GM23338 (cell line): ENCODE data around the gene SPTLC2. TPM values are rescaled to one million over a fixed set of nuclear protein-coding genes. Genes with fewer than 3 reads are reported as not detected.

Source experiments
- ATAC-seq: fragments of 200-7000 bp; cut with Tn5 transposase; 3 replicates; pipeline ENCODE4 v1.9.1; 2020
- DNase-seq: peaks from one replicate; pipeline ENCODE4 v3.0.0-alpha.2; 2015; ENCODE audit warnings: low spot score
- H2AFZ ChIP-seq: fragments of 200-600 bp; sonication (generic); 2 replicates; pipeline ENCODE4 v1.8.0; 2016; ENCODE audit warnings: antibody characterized with exemption, mild to moderate bottlenecking, moderate library complexity
- H3F3A ChIP-seq: fragments of 200-600 bp; sonication (generic); replicated peaks from 2 replicates; pipeline ENCODE4 v1.8.0; 2017; ENCODE audit warnings: antibody characterized with exemption, mixed run types, low read depth
- H3K27ac ChIP-seq: fragments of 200-600 bp; sonication (generic); 2 replicates; pipeline ENCODE4 v1.6.1; 2016; ENCODE audit warnings: low read depth
- H3K27me3 ChIP-seq: fragments of 200-600 bp; sonication (generic); 2 replicates; pipeline ENCODE4 v1.8.0; 2016; ENCODE audit warnings: mild to moderate bottlenecking, mixed run types, moderate library complexity; ENCODE audit not compliant: insufficient read depth
- H3K36me3 ChIP-seq: fragments of 200-600 bp; sonication (generic); 2 replicates; pipeline ENCODE4 v1.8.0; 2016; ENCODE audit warnings: mild to moderate bottlenecking; ENCODE audit not compliant: insufficient read depth
- H3K4me1 ChIP-seq: fragments of 200-600 bp; sonication (generic); 2 replicates; pipeline ENCODE4 v1.8.0; 2016; ENCODE audit warnings: mild to moderate bottlenecking, moderate library complexity; ENCODE audit not compliant: insufficient read depth
- H3K4me2 ChIP-seq: fragments of 200-600 bp; sonication (generic); 2 replicates; pipeline ENCODE4 v1.7.1; 2017; ENCODE audit warnings: mixed run types
- H3K4me3 ChIP-seq: fragments of 200-600 bp; sonication (generic); 2 replicates; pipeline ENCODE4 v1.6.1; 2016; ENCODE audit warnings: mixed run types
- H3K79me2 ChIP-seq: fragments of 200-600 bp; sonication (generic); replicated peaks from 2 replicates; pipeline ENCODE4 v1.8.0; 2017; ENCODE audit warnings: mild to moderate bottlenecking; ENCODE audit not compliant: insufficient read depth
- H3K9me2 ChIP-seq: fragments of 200-600 bp; sonication (generic); 2 replicates; pipeline ENCODE4 v1.8.0; 2017; ENCODE audit not compliant: insufficient read depth
- H4K20me1 ChIP-seq: fragments of 200-600 bp; sonication (generic); replicated peaks from 2 replicates; pipeline ENCODE4 v1.8.0; 2017; ENCODE audit warnings: mild to moderate bottlenecking; ENCODE audit not compliant: insufficient read depth
- H3K27ac Mint-ChIP-seq: 2 replicates; pipeline ENCODE4 v1.8.0; 2020; ENCODE audit warnings: inconsistent platforms, mild to moderate bottlenecking, moderate library complexity, mixed read lengths
- H3K27me3 Mint-ChIP-seq: 3 replicates; pipeline ENCODE4 v1.8.0; 2022; ENCODE audit warnings: low read depth, mild to moderate bottlenecking, moderate library complexity, mixed read lengths, inconsistent platforms; ENCODE audit not compliant: insufficient read depth, poor library complexity
- H3K36me3 Mint-ChIP-seq: 3 replicates; pipeline ENCODE4 v1.8.0; 2021; ENCODE audit warnings: low read depth, mild to moderate bottlenecking, inconsistent platforms, moderate library complexity, mixed read lengths
- H3K4me1 Mint-ChIP-seq: 3 replicates; pipeline ENCODE4 v1.8.0; 2020; ENCODE audit warnings: mild to moderate bottlenecking, inconsistent platforms, mixed read lengths
- H3K4me3 Mint-ChIP-seq: 3 replicates; pipeline ENCODE4 v1.8.0; 2021; ENCODE audit warnings: moderate library complexity, mild to moderate bottlenecking, inconsistent platforms, mixed read lengths
- H3K9me3 Mint-ChIP-seq: 3 replicates; pipeline ENCODE4 v1.8.0; 2020; ENCODE audit warnings: moderate library complexity, mild to moderate bottlenecking, inconsistent platforms, mixed read lengths
- CREB1 ChIP-seq: fragments of 250-450 bp; sonication (Bioruptor Pico); IDR thresholded peaks from 2 replicates; pipeline ENCODE4 v1.5.0; 2020; ENCODE audit warnings: low read depth, mild to moderate bottlenecking, moderate library complexity
- CTCF ChIP-seq, 2 experiments: fragments of 200-600 bp in 1 of 2; sonication (generic) in 1 of 2; conservative IDR thresholded peaks; 2 replicates each; pipeline versions ENCODE4 v1.5.1 to v1.6.1; 2016 to 2017; ENCODE audit warnings: antibody characterized with exemption in 2 of 2, low read depth in 2 of 2, mild to moderate bottlenecking in 2 of 2, moderate library complexity in 1 of 2
- ETS1 ChIP-seq: IDR thresholded peaks from 2 replicates; pipeline ENCODE4 v1.6.1; 2016; ENCODE audit warnings: antibody characterized with exemption
- EZH2 ChIP-seq: fragments of 200-600 bp; sonication (generic); IDR thresholded peaks from one replicate; pipeline ENCODE4 v1.8.0; 2017; ENCODE audit warnings: antibody characterized with exemption, mild to moderate bottlenecking, low read depth; ENCODE audit not compliant: unreplicated experiment
- EZH2phosphoT487 ChIP-seq: fragments of 200-600 bp; sonication (generic); IDR thresholded peaks from one replicate; pipeline ENCODE4 v1.8.1; 2018; ENCODE audit warnings: antibody characterized with exemption; ENCODE audit not compliant: unreplicated experiment
- JUNB ChIP-seq: IDR thresholded peaks from one replicate; pipeline ENCODE4 v1.6.1; 2016; ENCODE audit warnings: antibody characterized with exemption; ENCODE audit not compliant: unreplicated experiment
- POLR2AphosphoS5 ChIP-seq: IDR thresholded peaks from 2 replicates; pipeline ENCODE4 v1.6.1; 2016; ENCODE audit warnings: antibody characterized with exemption, low read depth
- STAT1 ChIP-seq: IDR thresholded peaks from one replicate; pipeline ENCODE4 v1.6.1; 2016; ENCODE audit warnings: antibody characterized with exemption; ENCODE audit not compliant: unreplicated experiment
- ZNF114 ChIP-seq: fragments of 250-450 bp; sonication (Bioruptor Pico); IDR thresholded peaks from 2 replicates; pipeline ENCODE4 v1.5.0; 2020; ENCODE audit warnings: mild to moderate bottlenecking, moderate library complexity
- ZNF462 ChIP-seq: fragments of 250-450 bp; sonication (Bioruptor Pico); IDR thresholded peaks from 2 replicates; pipeline ENCODE4 v1.5.0; 2020; ENCODE audit warnings: mild to moderate bottlenecking, moderate library complexity
- polyA plus RNA-seq: library from polyadenylated mRNA; unstranded; fragments of >200 nt; fragmentation: Nextera tagmentation; extraction: Ambion mirVana; gene quantifications from 2 replicates; pipeline ENCODE4 v1.2.1, GENCODE V29; 2016
- total RNA-seq: library from RNA; depleted of rRNA; stranded (reverse); fragments of >200 nt; shearing (Covaris generic); gene quantifications from 2 replicates; pipeline ENCODE4 v1.2.3, GENCODE V29; 2014

Gene SPTLC2
- total and polyA plus RNA-seq, 2 experiments from 2014 or later = 22.3 to 38.9 TPM

- H3K9me2 ChIP-seq = no peaks in the 10 kb centered on the region
- ATAC-seq (no peak), DNase-seq (no peak)
- peaks cover 10% of the 10 kb centered on the region; the same call in 1 of the 2 replicates for H4K20me1 ChIP-seq
- no peak overlapping the region for H3K27ac Mint-ChIP-seq
- no peak overlapping the region for H3K4me3 ChIP-seq
- no peaks in the 10 kb centered on the region for H3K9me3 Mint-ChIP-seq
- H3K27me3 ChIP-seq = no peaks in the 10 kb centered on the region
- peaks cover 48% of the 10 kb centered on the region for H3K36me3 Mint-ChIP-seq
- H3K4me2 ChIP-seq = no peak overlapping the region
- no peaks in the 10 kb centered on the region for H3K79me2 ChIP-seq
- no peak overlapping the region for H3K27ac ChIP-seq
- no peak overlapping the region for H3K4me3 Mint-ChIP-seq
- H3K36me3 ChIP-seq = peaks cover 12% of the 10 kb centered on the region; the same call in 1 of the 2 replicates
- no peak overlapping the region for H2AFZ ChIP-seq
- no peaks in the 10 kb centered on the region for H3K27me3 Mint-ChIP-seq
- H3F3A ChIP-seq = no peaks in the 10 kb centered on the region
- no peaks in the 10 kb centered on the region for H3K4me1 Mint-ChIP-seq
- TF ChIP-seq ZNF114 (CRISPR knock-in tag) = no peak
- no peak for TF ChIP-seq EZH2phosphoT487
- no peak for TF ChIP-seq JUNB
- no peak for TF ChIP-seq ZNF462 (CRISPR knock-in tag)
- TF ChIP-seq ETS1 = no peak
- TF ChIP-seq EZH2 = no peak
- TF ChIP-seq STAT1 = no peak
- no peak for TF ChIP-seq CTCF (conservative IDR thresholded peaks at IDR 0.05; ENCODE audit: low read depth in 2 of 2)
- no peak for TF ChIP-seq CREB1 (CRISPR knock-in tag)
- no peak for TF ChIP-seq POLR2AphosphoS5
- H3K4me1 ChIP-seq = no peaks in the 10 kb centered on the region
Observed at GRCh38 chr14:77554207-77554606, 62.2 kb downstream of the SPTLC2 start.
